ENCODE measurements around the gene PON2.

GRCh38 chr7:95405208-95405607, 29.6 kb downstream of the PON2 start:
- TF ChIP-seq CTCF (IDR thresholded peaks at IDR 0.05; ENCODE audit: insufficient read depth, low read length, poor library complexity, severe bottlenecking) (no peak), EZH2phosphoT487 (conservative IDR thresholded peaks at IDR 0.05; ENCODE audit: low read length) (no peak)
